SK-N-SH treated with all-trans-retinoic acid at 6 μM for 48 hours (cell line): ENCODE data around the gene ADAMTSL3.

Source experiments
- ATAC-seq: fragments of 200-7000 bp; cut with Tn5 transposase; 3 replicates; pipeline ENCODE4 v1.9.1; 2020; ENCODE audit warnings: mild to moderate bottlenecking, moderate library complexity
- ARNTL ChIP-seq: fragments of 450-650 bp; formaldehyde crosslinking; IDR thresholded peaks from 2 replicates; pipeline ENCODE4 v1.5.0; 2020; ENCODE audit warnings: low read depth, mild to moderate bottlenecking, moderate library complexity, borderline replicate concordance
- BACH2 ChIP-seq: fragments of 250-450 bp; sonication (Bioruptor Pico); IDR thresholded peaks from 2 replicates; pipeline ENCODE4 v1.9.0; 2021; ENCODE audit warnings: mild to moderate bottlenecking, borderline replicate concordance
- CSDC2 ChIP-seq: fragments of 250-450 bp; sonication (Bioruptor Pico); IDR thresholded peaks from 2 replicates; pipeline ENCODE4 v1.5.0; 2020; ENCODE audit warnings: mild to moderate bottlenecking, moderate library complexity
- ESRRG ChIP-seq: fragments of 250-450 bp; sonication (Bioruptor Pico); IDR thresholded peaks from 2 replicates; pipeline ENCODE4 v1.6.1; 2021; ENCODE audit warnings: mild to moderate bottlenecking
- GLIS3 ChIP-seq: fragments of 250-450 bp; sonication (Bioruptor Pico); IDR thresholded peaks from 2 replicates; pipeline ENCODE4 v1.5.0; 2020; ENCODE audit warnings: mild to moderate bottlenecking, moderate library complexity
- ISL1 ChIP-seq: fragments of 250-450 bp; sonication (Bioruptor Pico); IDR thresholded peaks from 2 replicates; pipeline ENCODE4 v2.1.2; 2022; ENCODE audit warnings: mild to moderate bottlenecking, moderate library complexity
- OSR1 ChIP-seq: fragments of 250-450 bp; sonication (Bioruptor Pico); IDR thresholded peaks from 2 replicates; pipeline ENCODE4 v1.8.0; 2022; ENCODE audit warnings: moderate library complexity, mild to moderate bottlenecking, inconsistent platforms
- RARB ChIP-seq: fragments of 250-450 bp; sonication (Bioruptor Pico); IDR thresholded peaks from 2 replicates; pipeline ENCODE4 v1.8.0; 2021; ENCODE audit warnings: mild to moderate bottlenecking, moderate library complexity
- SNAI2 ChIP-seq: fragments of 250-450 bp; sonication (Bioruptor Pico); IDR thresholded peaks from 2 replicates; pipeline ENCODE4 v1.5.0; 2020; ENCODE audit warnings: mild to moderate bottlenecking, moderate library complexity
- TCF4 ChIP-seq: fragments of 250-450 bp; sonication (Bioruptor Pico); IDR thresholded peaks from 2 replicates; pipeline ENCODE4 v1.8.0; 2021; ENCODE audit warnings: mild to moderate bottlenecking, moderate library complexity, borderline replicate concordance
- TOX ChIP-seq: fragments of 250-450 bp; sonication (Bioruptor Pico); IDR thresholded peaks from 2 replicates; pipeline ENCODE4 v1.8.0; 2021; ENCODE audit warnings: mild to moderate bottlenecking, moderate library complexity, borderline replicate concordance
- ZC3H10 ChIP-seq: fragments of 250-450 bp; sonication (Bioruptor Pico); IDR thresholded peaks from 2 replicates; pipeline ENCODE4 v1.5.1; 2021; ENCODE audit warnings: mild to moderate bottlenecking, moderate library complexity
- ZFP30 ChIP-seq: fragments of 450-650 bp; formaldehyde crosslinking; IDR thresholded peaks from 2 replicates; pipeline ENCODE4 v1.5.0; 2022; ENCODE audit warnings: mild to moderate bottlenecking, moderate library complexity
- ZNF565 ChIP-seq: fragments of 450-650 bp; formaldehyde crosslinking; conservative IDR thresholded peaks from 2 replicates; pipeline ENCODE4 v1.5.0; 2020; ENCODE audit warnings: low read depth, mild to moderate bottlenecking, moderate library complexity
- ZNF70 ChIP-seq: fragments of 450-650 bp; formaldehyde crosslinking; IDR thresholded peaks from 2 replicates; pipeline ENCODE4 v1.5.0; 2020; ENCODE audit warnings: mild to moderate bottlenecking, moderate library complexity
- ZNF8 ChIP-seq: fragments of 450-650 bp; formaldehyde crosslinking; IDR thresholded peaks from 2 replicates; pipeline ENCODE4 v1.5.0; 2020; ENCODE audit warnings: mild to moderate bottlenecking, moderate library complexity
- TF ChIP-seq, protein P1 (sequence below): fragments of 250-450 bp; sonication (Bioruptor Pico); IDR thresholded peaks from 2 replicates; pipeline ENCODE4 v1.5.1; 2021; ENCODE audit warnings: mild to moderate bottlenecking, moderate library complexity
- TF ChIP-seq, protein P2 (sequence below): fragments of 250-450 bp; sonication (Bioruptor Pico); IDR thresholded peaks from 2 replicates; pipeline ENCODE4 v1.8.0; 2020; ENCODE audit warnings: mild to moderate bottlenecking, moderate library complexity, borderline replicate concordance
- TF ChIP-seq, protein P3 (sequence below): fragments of 250-450 bp; sonication (Bioruptor Pico); IDR thresholded peaks from 2 replicates; pipeline ENCODE4 v1.8.0; 2021; ENCODE audit warnings: low read depth, mild to moderate bottlenecking, moderate library complexity, borderline replicate concordance
- TF ChIP-seq, protein P4 (sequence below): fragments of 250-450 bp; sonication (Bioruptor Pico); IDR thresholded peaks from 2 replicates; pipeline ENCODE4 v1.5.1; 2020; ENCODE audit warnings: low read depth, mild to moderate bottlenecking, moderate library complexity

ADAMTSL3 gene, protein sequence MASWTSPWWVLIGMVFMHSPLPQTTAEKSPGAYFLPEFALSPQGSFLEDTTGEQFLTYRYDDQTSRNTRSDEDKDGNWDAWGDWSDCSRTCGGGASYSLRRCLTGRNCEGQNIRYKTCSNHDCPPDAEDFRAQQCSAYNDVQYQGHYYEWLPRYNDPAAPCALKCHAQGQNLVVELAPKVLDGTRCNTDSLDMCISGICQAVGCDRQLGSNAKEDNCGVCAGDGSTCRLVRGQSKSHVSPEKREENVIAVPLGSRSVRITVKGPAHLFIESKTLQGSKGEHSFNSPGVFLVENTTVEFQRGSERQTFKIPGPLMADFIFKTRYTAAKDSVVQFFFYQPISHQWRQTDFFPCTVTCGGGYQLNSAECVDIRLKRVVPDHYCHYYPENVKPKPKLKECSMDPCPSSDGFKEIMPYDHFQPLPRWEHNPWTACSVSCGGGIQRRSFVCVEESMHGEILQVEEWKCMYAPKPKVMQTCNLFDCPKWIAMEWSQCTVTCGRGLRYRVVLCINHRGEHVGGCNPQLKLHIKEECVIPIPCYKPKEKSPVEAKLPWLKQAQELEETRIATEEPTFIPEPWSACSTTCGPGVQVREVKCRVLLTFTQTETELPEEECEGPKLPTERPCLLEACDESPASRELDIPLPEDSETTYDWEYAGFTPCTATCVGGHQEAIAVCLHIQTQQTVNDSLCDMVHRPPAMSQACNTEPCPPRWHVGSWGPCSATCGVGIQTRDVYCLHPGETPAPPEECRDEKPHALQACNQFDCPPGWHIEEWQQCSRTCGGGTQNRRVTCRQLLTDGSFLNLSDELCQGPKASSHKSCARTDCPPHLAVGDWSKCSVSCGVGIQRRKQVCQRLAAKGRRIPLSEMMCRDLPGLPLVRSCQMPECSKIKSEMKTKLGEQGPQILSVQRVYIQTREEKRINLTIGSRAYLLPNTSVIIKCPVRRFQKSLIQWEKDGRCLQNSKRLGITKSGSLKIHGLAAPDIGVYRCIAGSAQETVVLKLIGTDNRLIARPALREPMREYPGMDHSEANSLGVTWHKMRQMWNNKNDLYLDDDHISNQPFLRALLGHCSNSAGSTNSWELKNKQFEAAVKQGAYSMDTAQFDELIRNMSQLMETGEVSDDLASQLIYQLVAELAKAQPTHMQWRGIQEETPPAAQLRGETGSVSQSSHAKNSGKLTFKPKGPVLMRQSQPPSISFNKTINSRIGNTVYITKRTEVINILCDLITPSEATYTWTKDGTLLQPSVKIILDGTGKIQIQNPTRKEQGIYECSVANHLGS (N-terminal part only)

DNA sequence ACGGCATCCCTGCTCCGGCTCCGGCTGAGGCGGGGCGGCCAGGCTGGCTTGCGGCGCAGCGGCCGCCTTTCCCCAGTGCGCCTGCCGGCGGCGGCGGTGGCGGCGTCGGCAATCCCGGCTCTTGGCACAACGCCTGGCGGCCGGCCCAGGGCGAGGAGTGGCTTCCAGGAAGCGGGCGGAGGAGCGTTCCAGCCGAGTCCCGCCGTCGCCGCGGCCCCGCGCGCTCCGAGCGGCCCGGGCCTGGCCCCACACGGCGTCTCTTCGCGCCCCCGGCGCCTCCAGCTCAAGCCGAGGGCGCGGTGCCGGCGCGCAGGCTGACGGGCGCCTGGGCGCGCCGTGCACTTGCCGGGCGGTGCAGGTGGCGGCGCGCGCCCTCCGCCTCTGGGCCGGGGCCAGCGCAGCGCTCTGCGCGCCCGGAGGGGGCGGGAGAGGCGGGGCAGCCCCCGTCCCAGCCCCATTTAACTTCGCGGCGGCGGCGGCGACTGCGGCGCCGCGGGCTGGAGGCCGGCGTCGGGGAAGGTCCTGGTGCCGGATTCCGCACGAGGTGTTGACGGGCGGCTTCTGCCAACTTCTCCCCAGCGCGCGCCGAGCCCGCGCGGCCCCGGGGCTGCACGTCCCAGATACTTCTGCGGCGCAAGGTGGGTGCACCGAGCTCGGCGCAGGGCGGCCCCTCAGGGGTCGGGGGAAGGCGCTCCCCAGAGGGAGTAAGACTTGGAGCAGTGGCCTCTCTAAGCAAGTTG is at the start of gene ADAMTSL3:
TSS of gene ADAMTSL3 (plus strand) at position 485 of the 740 bp plus-strand sequence. CDS start 1,639 bp downstream, outside the sequence.
- ATAC-seq: peak; percentile 74
- no peak for TF ChIP-seq ZC3H10
- TF ChIP-seq ZNF70: no peak
- no peak for TF ChIP-seq GLIS3
- TF ChIP-seq ARNTL: no peak
- no peak for TF ChIP-seq ESRRG (CRISPR knock-in tag)
- TF ChIP-seq, protein P1, sequence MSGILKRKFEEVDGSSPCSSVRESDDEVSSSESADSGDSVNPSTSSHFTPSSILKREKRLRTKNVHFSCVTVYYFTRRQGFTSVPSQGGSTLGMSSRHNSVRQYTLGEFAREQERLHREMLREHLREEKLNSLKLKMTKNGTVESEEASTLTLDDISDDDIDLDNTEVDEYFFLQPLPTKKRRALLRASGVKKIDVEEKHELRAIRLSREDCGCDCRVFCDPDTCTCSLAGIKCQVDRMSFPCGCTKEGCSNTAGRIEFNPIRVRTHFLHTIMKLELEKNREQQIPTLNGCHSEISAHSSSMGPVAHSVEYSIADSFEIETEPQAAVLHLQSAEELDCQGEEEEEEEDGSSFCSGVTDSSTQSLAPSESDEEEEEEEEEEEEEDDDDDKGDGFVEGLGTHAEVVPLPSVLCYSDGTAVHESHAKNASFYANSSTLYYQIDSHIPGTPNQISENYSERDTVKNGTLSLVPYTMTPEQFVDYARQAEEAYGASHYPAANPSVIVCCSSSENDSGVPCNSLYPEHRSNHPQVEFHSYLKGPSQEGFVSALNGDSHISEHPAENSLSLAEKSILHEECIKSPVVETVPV (CRISPR knock-in tag): no peak
- TF ChIP-seq, protein P2, sequence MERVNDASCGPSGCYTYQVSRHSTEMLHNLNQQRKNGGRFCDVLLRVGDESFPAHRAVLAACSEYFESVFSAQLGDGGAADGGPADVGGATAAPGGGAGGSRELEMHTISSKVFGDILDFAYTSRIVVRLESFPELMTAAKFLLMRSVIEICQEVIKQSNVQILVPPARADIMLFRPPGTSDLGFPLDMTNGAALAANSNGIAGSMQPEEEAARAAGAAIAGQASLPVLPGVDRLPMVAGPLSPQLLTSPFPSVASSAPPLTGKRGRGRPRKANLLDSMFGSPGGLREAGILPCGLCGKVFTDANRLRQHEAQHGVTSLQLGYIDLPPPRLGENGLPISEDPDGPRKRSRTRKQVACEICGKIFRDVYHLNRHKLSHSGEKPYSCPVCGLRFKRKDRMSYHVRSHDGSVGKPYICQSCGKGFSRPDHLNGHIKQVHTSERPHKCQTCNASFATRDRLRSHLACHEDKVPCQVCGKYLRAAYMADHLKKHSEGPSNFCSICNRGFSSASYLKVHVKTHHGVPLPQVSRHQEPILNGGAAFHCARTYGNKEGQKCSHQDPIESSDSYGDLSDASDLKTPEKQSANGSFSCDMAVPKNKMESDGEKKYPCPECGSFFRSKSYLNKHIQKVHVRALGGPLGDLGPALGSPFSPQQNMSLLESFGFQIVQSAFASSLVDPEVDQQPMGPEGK: no peak
- no peak for TF ChIP-seq ZNF565
- TF ChIP-seq TCF4 (CRISPR knock-in tag): no peak
- no peak for TF ChIP-seq CSDC2 (CRISPR knock-in tag)
- TF ChIP-seq OSR1 (CRISPR knock-in tag): no peak
- no peak for TF ChIP-seq TOX (CRISPR knock-in tag)
- no peak for TF ChIP-seq BACH2 (CRISPR knock-in tag)
- no peak for TF ChIP-seq RARB (CRISPR knock-in tag)
- no peak for TF ChIP-seq ISL1 (CRISPR knock-in tag)
- TF ChIP-seq SNAI2 (CRISPR knock-in tag): no peak

DNA sequence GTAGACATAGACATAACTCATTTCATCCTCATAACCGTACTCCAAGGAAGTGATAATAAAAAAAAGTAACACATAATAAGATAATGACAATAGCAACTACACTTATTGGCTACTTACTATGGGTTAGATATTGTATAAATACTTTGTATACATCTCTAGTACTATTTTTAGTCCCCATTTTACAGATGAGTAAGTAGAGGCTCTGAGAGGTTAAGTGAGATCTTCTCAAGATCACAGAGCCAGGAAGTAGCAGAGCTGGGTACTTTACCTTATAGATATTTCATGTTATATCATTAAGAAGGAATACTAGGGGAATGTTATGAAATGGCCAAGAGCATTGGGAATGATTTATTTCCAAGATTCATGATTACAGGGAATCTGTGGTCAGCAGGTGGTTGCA is 49.4 kb upstream of the ADAMTSL3 start:
- no peak for ATAC-seq
- TF ChIP-seq CSDC2 (CRISPR knock-in tag) (no peak), ESRRG (CRISPR knock-in tag) (no peak), ZNF8 (CRISPR knock-in tag) (no peak), RARB (CRISPR knock-in tag) (no peak), TCF4 (CRISPR knock-in tag) (no peak), GLIS3 (no peak), ZFP30 (CRISPR knock-in tag) (no peak), ZC3H10 (no peak), TOX (CRISPR knock-in tag) (no peak), ARNTL (no peak), ZNF70 (no peak), BACH2 (CRISPR knock-in tag) (no peak)
- TF ChIP-seq, protein P3, sequence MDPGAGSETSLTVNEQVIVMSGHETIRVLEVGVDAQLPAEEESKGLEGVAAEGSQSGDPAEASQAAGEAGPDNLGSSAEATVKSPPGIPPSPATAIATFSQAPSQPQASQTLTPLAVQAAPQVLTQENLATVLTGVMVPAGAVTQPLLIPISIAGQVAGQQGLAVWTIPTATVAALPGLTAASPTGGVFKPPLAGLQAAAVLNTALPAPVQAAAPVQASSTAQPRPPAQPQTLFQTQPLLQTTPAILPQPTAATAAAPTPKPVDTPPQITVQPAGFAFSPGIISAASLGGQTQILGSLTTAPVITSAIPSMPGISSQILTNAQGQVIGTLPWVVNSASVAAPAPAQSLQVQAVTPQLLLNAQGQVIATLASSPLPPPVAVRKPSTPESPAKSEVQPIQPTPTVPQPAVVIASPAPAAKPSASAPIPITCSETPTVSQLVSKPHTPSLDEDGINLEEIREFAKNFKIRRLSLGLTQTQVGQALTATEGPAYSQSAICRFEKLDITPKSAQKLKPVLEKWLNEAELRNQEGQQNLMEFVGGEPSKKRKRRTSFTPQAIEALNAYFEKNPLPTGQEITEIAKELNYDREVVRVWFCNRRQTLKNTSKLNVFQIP (CRISPR knock-in tag): no peak
- TF ChIP-seq, protein P4, sequence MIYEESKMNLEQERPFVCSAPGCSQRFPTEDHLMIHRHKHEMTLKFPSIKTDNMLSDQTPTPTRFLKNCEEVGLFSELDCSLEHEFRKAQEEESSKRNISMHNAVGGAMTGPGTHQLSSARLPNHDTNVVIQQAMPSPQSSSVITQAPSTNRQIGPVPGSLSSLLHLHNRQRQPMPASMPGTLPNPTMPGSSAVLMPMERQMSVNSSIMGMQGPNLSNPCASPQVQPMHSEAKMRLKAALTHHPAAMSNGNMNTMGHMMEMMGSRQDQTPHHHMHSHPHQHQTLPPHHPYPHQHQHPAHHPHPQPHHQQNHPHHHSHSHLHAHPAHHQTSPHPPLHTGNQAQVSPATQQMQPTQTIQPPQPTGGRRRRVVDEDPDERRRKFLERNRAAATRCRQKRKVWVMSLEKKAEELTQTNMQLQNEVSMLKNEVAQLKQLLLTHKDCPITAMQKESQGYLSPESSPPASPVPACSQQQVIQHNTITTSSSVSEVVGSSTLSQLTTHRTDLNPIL (CRISPR knock-in tag): no peak
- TF ChIP-seq, protein P1 (CRISPR knock-in tag): no peak
